Fibroblast of skin of left biceps (primary cell): Measurements from ENCODE around the gene UBASH3A.

ENCODE experiments used
- DNase-seq, 2 experiments: peaks; one replicate each; pipeline ENCODE4 v3.0.0-alpha.2; 2013; ENCODE audit warnings: low read depth in 2 of 2

The UBASH3A gene

DNA sequence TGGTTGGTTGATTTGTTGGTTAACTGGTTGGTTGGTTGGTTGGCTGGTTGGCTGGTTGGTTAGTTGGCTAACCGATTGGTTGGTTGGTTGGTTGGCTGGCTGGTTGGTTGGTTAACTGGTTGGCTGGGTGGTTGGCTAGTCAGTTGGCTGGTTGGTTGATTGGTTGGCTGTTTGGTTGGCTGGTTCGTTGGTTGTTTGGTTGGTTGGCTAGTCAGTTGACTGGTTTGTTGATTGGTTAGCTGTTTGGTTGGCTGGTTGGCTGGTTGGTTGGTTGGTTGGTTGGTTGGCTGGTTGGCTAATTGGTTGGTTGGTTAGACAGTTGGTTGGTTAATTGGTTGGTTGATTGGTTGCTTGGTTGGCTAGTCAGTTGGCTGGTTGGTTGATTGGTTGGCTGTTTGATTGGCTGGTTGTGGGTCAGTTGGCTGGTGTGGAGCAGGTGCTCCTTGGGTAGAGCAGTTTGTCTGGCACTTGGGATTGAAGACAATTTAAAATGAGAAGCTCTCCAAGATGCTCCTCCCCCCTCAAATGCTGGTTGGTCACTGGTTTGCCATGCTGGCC, 85.4 kb downstream of the UBASH3A start:
- no peak for DNase-seq

DNA sequence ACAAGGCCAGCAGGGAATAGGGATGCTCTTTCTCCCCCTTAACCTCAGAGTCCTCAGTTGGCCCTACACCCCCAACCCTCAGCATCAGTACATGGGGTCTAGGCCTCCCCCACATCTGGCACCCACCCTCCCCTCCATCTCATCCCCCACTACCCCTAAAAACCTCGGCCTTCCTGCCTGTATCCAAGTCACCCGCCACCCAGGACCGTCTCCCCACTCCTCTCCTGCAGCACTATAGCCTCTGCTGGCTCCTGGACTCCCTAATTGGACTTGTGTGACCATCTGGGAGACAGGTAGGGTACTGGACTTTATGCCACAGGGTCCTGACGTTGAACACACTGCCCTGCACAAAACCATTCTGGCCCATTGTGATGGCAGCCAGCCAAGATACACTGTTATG, 86.3 kb downstream of the UBASH3A start:
- DNase-seq = no peak

DNA sequence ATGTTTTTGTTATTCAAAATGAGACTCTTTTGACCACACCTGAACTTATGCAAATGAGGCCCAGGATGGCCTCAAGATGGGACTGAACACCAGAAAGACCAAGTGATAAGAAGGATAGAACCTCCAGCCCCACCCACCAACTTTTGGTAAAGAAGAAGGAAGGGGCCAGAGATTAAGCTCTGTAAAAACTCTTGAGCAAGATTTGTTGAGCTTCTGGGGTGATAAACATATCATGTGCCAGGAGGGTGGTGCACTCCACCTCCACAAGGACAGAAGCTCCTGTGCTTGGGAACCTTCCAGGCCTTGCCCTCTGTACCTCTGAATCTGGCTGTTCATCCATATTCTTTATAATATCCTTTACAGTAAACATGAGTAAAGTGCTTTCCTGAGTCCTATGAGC, 87.0 kb downstream of the UBASH3A start:
- DNase-seq = no peak

DNA sequence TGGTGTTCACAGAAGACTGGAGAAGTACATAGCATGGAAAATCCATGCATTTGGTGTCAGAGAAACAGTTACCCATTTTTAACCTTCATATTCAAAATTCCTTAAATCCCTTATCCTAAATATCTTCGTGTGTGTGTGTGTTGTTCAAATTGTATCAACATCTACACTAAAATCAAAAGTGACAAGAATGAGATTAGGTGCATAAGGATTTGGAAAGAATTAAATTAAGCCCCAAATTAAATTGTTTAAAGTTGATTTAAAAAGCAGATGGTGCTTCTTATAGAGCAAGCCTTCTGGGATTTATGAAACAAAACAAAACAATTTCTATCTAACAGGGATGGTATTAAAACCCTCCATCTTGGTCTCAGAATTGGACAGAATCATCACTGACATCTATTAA, 87.6 kb downstream of the UBASH3A start:
- no peak for DNase-seq

DNA sequence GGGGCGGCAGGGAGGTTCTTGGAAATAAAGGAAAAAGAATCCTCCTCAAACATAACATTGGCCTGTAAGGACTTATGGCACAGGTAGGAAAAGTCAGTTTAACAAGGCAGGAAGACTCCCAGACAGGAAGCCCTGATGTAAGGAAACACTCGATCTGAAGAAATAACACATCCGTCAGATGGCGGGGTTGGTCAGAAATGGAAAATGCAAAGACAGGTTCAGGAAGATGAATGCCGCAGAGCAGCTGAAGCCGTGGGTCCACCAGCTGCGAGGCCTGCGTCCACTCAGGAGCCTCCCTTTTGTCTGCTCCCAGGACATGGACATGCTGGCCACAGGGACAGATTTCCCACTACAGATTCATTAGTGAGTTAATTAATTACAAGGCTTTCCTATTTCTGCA, 88.5 kb downstream of the UBASH3A start:
- DNase-seq = no peak

DNA sequence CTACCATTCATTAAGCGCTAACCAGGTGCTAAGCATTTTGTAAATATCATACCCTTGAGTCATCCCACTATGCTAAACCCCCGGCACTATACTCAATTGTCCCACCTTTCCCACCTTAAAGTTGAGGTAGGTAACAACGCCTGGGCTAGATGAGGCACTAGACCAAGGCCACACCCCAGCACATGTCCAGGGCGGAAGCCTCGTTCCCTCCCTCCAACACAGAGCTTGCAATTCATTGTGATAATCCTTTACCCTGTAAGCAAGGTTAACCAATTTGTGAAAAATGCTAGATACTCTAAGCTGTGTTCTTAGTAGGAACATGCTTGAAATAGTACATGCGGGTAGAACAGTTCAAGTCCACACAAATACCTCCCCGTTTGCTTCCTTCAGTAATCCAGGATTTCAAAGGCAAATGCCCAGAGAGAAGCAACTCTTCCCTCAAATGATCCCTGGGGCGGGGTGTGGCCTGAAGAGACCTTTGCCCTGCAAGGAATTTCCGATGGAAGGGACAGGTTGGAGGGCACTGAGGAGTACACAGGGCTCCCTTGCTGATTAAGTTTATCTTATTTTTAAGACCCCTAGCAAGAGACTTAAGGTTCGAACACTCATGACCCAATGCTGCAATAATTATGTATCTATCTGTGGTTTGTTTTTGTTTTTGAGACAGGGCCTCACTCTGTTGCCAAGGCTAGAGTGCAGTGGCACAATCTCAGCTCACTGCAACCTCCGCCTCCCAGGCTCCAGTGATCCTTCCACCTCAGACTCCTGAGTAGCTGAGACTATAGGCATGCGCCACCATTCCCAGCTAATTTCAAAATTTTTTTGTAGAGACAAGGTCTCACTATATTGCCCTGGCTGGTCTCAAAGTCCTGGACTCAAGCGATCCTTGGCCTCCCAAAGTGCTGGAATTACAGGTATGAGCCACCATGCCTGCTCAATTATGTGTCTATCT, 89.7 kb downstream of the UBASH3A start:
- DNase-seq = no peak

DNA sequence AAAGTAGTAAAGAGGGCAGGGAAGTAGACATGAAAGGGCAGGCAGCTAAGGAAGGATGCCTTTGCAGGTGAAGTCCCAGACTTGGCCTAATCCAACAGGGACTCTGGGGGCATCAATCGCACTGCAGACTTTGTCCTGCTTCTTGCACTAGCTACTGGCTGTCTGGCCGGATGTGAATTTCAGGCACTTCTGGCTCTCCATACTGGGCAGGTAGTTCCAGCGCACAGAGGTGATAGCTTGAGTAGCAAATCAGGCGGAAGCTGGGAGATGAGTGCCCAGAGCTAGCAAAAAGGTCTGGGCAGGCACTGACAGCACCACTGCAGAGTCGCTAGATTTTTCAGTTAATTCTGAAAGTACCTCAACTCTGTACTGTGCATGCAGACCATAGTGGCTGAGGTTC, 91.3 kb downstream of the UBASH3A start:
- DNase-seq = no peak

DNA sequence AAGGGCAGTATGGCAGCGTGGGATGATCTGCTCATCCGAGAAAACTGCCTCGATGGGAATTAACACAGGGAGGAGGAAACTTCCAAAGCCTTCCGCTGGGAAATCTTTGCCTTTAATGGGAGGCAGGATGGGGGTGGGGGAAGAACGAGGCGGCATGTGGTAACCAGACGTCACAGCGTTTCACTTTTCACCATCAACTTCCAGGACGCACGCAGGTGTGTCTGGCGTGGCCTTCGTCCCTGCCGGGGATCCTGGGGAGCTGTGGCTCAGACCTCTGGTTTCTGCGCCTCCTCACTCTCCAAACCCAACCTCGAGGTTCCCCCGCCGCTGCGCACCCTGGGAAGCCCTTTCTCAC, 92.0 kb downstream of the UBASH3A start:
- DNase-seq = no peak

DNA sequence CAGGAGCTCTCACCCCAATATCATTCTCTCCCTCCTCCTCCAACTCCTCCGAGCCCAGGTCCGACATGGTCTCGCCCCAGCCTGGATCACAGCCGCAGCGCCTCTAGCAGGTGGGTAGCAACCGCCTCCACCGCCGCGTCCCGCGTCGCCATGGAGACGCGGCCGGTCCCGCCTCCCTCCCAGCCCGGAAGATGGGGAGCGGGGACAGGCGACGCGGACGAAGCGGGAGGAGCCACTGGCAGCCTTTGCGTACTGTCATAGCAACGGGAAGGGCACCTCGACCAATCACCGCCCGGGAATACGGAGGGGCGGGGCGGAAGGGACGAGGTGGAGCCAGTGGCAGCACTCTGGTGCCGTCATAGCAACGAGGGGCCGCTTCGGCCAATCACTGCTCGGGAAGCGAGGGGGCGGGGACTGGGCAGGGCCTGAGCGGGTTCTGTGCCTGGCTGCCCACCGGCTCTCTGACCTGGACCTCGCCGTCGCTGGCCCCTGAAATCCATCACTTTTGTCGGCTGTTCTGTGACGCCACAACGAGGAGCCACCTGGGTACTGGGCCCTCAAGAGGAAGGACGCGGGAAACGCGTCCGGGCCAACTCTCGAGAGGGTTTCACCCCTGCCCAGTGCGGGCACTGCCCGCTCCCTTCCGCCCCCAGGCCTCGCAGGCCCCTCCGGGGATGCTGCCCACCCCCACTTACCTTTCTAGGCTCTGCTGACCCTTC, 92.6 kb downstream of the UBASH3A start, which contains the start of gene RSPH1:
Gene RSPH1 (minus strand): TSS at position 105 of the 719 bp plus-strand sequence. CDS start 38 bp downstream, at position 67.
- DNase-seq = peak; percentile 93

DNA sequence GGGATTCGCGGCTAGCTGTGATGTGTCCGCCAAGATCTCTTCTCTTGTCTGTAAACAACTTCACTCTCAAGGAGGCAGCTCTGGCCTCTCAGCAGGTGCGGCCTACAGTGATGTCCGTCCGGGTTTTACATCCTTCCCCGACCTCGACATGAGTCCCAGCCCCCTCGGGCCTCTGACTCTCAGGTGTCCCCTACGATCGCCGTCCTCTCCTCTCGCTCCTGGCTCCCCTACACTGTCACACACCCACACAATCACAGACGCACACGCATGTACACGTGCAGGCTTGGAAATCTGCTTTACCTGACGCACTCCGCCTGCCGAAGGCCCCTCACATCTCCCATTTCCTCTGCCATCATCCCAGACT, 93.1 kb downstream of the UBASH3A start:
- DNase-seq = no peak
